GM12892 (cell line): ENCODE results near the gene LAMP5.

ENCODE experiments used
- POLR2A ChIP-seq: IDR thresholded peaks from 2 replicates; pipeline ENCODE4 v1.6.1; 2011; ENCODE audit warnings: low read depth, low read length, control low read depth
- POLR2AphosphoS5 ChIP-seq: IDR thresholded peaks from 2 replicates; pipeline ENCODE4 v1.6.1; 2011; ENCODE audit warnings: low read depth, low read length, control low read depth
- TAF1 ChIP-seq: IDR thresholded peaks from 2 replicates; pipeline ENCODE4 v1.6.1; 2011; ENCODE audit warnings: low read depth, mild to moderate bottlenecking, control low read depth, low read length, borderline replicate concordance

DNA sequence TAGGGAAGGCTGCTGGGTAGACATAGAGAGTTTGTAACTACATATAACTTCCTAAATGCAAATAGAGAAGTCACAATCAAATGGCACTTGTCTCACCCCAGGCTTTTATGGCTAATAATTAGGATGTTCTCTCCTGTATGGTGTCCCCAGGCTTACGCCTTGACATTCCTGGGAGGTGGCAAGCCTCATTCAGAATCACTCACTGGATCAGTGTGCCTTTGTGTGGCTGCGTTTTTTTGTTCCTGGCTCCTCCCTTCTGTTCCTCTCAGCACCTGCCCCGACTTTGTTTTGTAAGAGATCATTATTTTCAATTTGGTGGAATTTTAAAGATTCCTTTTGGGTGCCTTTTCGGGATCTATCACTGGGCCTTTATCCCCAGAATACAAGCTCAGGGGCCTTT, 5.7 kb downstream of the LAMP5 start:
- TF ChIP-seq POLR2A, result no peak
- no peak for TF ChIP-seq POLR2AphosphoS5
- TF ChIP-seq TAF1, result no peak
